Measurements from ENCODE around the gene HYOU1.
A peak's percentile ranks its signal among the peaks of the same experiment; 100 is the strongest.
"Not testable (repeated sequence)": the region's sequence is repeated elsewhere in the genome, so short reads cannot be mapped to it uniquely, and the experiment has no call there.

HYOU1 gene

DNA sequence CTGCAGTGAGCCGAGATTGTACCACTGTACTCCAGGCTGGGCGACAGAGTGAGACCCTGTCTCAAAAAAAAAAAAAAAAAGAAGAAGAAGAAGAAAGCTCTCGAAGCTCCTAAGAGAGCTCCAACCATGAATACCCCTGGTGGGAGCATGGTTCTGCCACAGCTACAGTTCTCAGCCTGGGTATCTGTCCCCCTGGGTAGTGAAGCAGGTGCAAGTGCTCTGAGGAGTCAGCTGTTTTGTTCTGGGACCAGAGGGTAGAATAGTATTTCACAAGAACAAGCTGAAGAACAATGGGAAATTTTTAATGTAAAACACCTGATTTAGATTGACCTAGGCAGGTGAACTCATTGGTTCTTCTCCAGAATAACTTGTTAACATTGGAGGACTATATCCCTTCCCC is 4.3 kb upstream of the HYOU1 start:
- Histone ChIP-seq H3K4me1 (ENCODE audit: insufficient read depth, low read length) (peaks cover 22% of the 10 kb centered on the region), H3K4me2 (ENCODE audit: insufficient read depth, low read length) (no peak overlapping the region), H4K20me1 (ENCODE audit: insufficient read depth, low read length) (peaks cover 2% of the 10 kb centered on the region; the same call in 1 of the 2 replicates), H3K27ac (ENCODE audit: low read length) (no peak overlapping the region), H2AFZ (ENCODE audit: low read depth, low read length) (no peak overlapping the region), H3K9ac (ENCODE audit: low read depth, low read length) (no peak overlapping the region), H3K36me3 (ENCODE audit: insufficient read depth, low read length) (no peaks in the 10 kb centered on the region), H3K9me3 (ENCODE audit: insufficient read depth, low read length, severe bottlenecking) (no peaks in the 10 kb centered on the region), H3K4me3 (ENCODE audit: low read depth in 1 of 2, low read length in 2 of 2) (no peak overlapping the region), H3K79me2 (ENCODE audit: insufficient read depth, low read length) (peaks cover 41% of the 10 kb centered on the region), H3K27me3 (ENCODE audit: insufficient read depth, low read length, poor library complexity) (no peaks in the 10 kb centered on the region)
- DNase-seq (no peak), ATAC-seq (ENCODE audit: insufficient read depth, low read depth) (no peak)
- TF ChIP-seq, protein P1, sequence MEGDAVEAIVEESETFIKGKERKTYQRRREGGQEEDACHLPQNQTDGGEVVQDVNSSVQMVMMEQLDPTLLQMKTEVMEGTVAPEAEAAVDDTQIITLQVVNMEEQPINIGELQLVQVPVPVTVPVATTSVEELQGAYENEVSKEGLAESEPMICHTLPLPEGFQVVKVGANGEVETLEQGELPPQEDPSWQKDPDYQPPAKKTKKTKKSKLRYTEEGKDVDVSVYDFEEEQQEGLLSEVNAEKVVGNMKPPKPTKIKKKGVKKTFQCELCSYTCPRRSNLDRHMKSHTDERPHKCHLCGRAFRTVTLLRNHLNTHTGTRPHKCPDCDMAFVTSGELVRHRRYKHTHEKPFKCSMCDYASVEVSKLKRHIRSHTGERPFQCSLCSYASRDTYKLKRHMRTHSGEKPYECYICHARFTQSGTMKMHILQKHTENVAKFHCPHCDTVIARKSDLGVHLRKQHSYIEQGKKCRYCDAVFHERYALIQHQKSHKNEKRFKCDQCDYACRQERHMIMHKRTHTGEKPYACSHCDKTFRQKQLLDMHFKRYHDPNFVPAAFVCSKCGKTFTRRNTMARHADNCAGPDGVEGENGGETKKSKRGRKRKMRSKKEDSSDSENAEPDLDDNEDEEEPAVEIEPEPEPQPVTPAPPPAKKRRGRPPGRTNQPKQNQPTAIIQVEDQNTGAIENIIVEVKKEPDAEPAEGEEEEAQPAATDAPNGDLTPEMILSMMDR (IDR thresholded peaks at IDR 0.05; ENCODE audit: borderline replicate concordance, extremely low read depth, low read length, poor library complexity, severe bottlenecking): no peak
- no peak for TF ChIP-seq EZH2 (IDR thresholded peaks at IDR 0.05; ENCODE audit: borderline replicate concordance, low read depth, low read length, severe bottlenecking)

DNA sequence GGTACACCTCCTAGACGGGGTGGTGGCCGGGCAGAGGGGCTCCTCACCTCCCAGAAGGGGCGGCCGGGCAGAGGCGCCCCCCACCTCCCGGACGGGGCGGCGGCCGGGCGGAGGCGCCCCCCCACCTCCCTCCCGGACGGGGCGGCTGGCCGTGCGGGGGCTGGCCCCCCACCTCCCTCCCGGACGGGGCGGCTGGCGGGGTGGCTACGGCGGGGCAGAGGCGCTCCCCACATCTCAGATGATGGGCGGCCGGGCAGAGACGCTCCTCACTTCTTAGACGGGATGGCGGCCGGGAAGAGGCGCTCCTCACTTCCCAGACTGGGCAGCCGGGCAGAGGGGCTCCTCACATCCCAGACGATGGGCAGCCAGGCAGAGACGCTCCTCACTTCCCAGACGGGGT is 2.1 kb upstream of the HYOU1 start:
- not testable (repeated sequence) for H2AFZ ChIP-seq (ENCODE audit: low read depth, low read length); H3K9me3 ChIP-seq (ENCODE audit: insufficient read depth, low read length, severe bottlenecking); H3K9ac ChIP-seq (ENCODE audit: low read depth, low read length); H3K4me3 ChIP-seq (ENCODE audit: low read depth in 1 of 2, low read length in 2 of 2); H3K4me2 ChIP-seq (ENCODE audit: insufficient read depth, low read length); H3K27me3 ChIP-seq (ENCODE audit: insufficient read depth, low read length, poor library complexity); H3K27ac ChIP-seq (ENCODE audit: low read length); DNase-seq; ATAC-seq (ENCODE audit: insufficient read depth, low read depth)
- Histone ChIP-seq H3K4me1 (ENCODE audit: insufficient read depth, low read length) (peaks cover 28% of the 10 kb centered on the region), H3K36me3 (ENCODE audit: insufficient read depth, low read length) (peaks cover 16% of the 10 kb centered on the region), H4K20me1 (ENCODE audit: insufficient read depth, low read length) (peaks cover 24% of the 10 kb centered on the region; the same call in 1 of the 2 replicates), H3K79me2 (ENCODE audit: insufficient read depth, low read length) (peaks cover 47% of the 10 kb centered on the region)

DNA sequence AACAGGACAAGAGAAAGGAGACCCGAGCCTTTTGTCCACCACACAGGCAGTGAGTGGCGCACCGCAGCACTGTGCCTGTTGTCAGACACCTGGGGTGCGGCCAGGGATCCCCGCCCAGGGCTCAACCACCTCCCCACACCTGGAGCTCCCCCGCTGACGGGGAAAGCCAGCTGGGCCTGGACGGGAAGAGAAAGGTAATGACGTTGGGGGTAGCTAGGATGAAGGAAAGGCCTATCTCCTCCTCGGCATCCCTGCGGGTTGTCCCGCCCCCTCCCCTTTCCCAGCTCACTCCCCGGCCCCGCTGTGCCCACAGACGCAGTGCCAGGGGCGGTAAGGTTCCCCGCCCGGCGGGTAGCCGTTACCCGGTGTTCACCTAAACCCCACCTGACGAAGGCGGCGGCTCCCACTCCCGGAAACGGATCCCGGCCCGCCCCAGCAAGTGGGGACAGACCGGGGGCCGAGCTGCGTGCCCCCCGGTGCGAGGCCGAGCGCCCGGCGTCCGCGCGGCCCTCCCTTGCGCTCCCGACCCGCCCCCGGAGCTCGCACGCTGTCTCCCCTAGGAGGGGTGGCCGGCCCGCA is 495 bp downstream of the HYOU1 start:
- Histone ChIP-seq H3K79me2 (ENCODE audit: insufficient read depth, low read length) (peaks cover 48% of the 10 kb centered on the region), H2AFZ (ENCODE audit: low read depth, low read length) (peak overlapping the region; percentile 79), H4K20me1 (ENCODE audit: insufficient read depth, low read length) (peaks cover 26% of the 10 kb centered on the region; the same call in 1 of the 2 replicates), H3K27ac (ENCODE audit: low read length) (peak overlapping the region; percentile 92), H3K4me2 (ENCODE audit: insufficient read depth, low read length) (peak overlapping the region; percentile 93), H3K9me3 (ENCODE audit: insufficient read depth, low read length, severe bottlenecking) (no peaks in the 10 kb centered on the region), H3K4me1 (ENCODE audit: insufficient read depth, low read length) (peaks cover 28% of the 10 kb centered on the region), H3K36me3 (ENCODE audit: insufficient read depth, low read length) (peaks cover 42% of the 10 kb centered on the region), H3K4me3 (ENCODE audit: low read depth in 1 of 2, low read length in 2 of 2) (peak overlapping the region; percentile 70 to 91), H3K27me3 (ENCODE audit: insufficient read depth, low read length, poor library complexity) (no peaks in the 10 kb centered on the region), H3K9ac (ENCODE audit: low read depth, low read length) (peak overlapping the region; percentile 93)
- DNase-seq (peak; percentile 55), ATAC-seq (ENCODE audit: insufficient read depth, low read depth) (peak; percentile 22)
- no peak for TF ChIP-seq EZH2 (IDR thresholded peaks at IDR 0.05; ENCODE audit: borderline replicate concordance, low read depth, low read length, severe bottlenecking)
- TF ChIP-seq, protein P1 (IDR thresholded peaks at IDR 0.05; ENCODE audit: borderline replicate concordance, extremely low read depth, low read length, poor library complexity, severe bottlenecking): no peak

DNA sequence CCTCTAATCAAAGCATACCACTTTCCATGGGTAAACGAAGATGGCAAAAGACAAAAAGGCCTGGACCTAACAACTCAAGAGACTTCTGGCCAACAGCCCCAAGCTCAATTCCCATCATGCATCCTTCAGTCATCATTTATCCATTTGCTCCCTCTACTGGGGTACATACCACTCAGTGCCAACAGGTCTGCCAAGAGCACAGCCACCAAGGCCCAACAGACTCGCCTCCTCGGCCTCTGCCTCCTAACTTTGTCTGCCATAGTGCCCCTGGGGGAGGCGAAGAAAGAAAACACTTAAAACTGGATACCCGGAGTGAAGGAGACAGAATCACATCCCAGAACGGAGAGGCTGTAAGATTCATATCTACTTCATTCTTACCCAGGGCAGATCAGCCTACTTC is 1.1 kb downstream of the HYOU1 start:
- no peaks in the 10 kb centered on the region for H3K27me3 ChIP-seq (ENCODE audit: insufficient read depth, low read length, poor library complexity)
- no peak for ATAC-seq (ENCODE audit: insufficient read depth, low read depth)
- H3K27ac ChIP-seq (ENCODE audit: low read length): peak overlapping the region; percentile 92
- no peaks in the 10 kb centered on the region for H3K9me3 ChIP-seq (ENCODE audit: insufficient read depth, low read length, severe bottlenecking)
- H3K4me2 ChIP-seq (ENCODE audit: insufficient read depth, low read length): peak overlapping the region; percentile 93
- H3K36me3 ChIP-seq (ENCODE audit: insufficient read depth, low read length): peaks cover 48% of the 10 kb centered on the region
- TF ChIP-seq, protein P1 (IDR thresholded peaks at IDR 0.05; ENCODE audit: borderline replicate concordance, extremely low read depth, low read length, poor library complexity, severe bottlenecking): peak; percentile 48
- TF ChIP-seq EZH2 (IDR thresholded peaks at IDR 0.05; ENCODE audit: borderline replicate concordance, low read depth, low read length, severe bottlenecking): no peak
- peaks cover 48% of the 10 kb centered on the region for H3K79me2 ChIP-seq (ENCODE audit: insufficient read depth, low read length)
- H3K9ac ChIP-seq (ENCODE audit: low read depth, low read length): peak overlapping the region; percentile 93
- peak overlapping the region; percentile 79; the same call in 1 of the 2 replicates for H2AFZ ChIP-seq (ENCODE audit: low read depth, low read length)
- H3K4me3 ChIP-seq (ENCODE audit: low read depth in 1 of 2, low read length in 2 of 2): peak overlapping the region; percentile 70 to 91; a peak in 3 of 4 replicates
- peaks cover 26% of the 10 kb centered on the region; the same call in 1 of the 2 replicates for H4K20me1 ChIP-seq (ENCODE audit: insufficient read depth, low read length)
- H3K4me1 ChIP-seq (ENCODE audit: insufficient read depth, low read length): peaks cover 28% of the 10 kb centered on the region
- peak; percentile 17 for DNase-seq

Measured in DND-41 (cell line).